Kidney (tissue), 14 donors: ENCODE data around the gene CFB. TPM values are rescaled to one million over a fixed set of nuclear protein-coding genes. Genes with fewer than 3 reads are reported as not detected.

Experiments used
- DNase-seq, 5 donors: peaks; one replicate each; pipeline ENCODE4 v3.0.0-alpha.2; 2013 to 2020
- FAIRE-seq: peaks from 2 replicates; lab custom pipeline; 2012; peaks lifted over from hg19 to GRCh38; lab: Jason Lieb, UNC
- H3K27ac ChIP-seq, 2 donors: one replicate each; pipeline ENCODE4 v1.7.0; 2013; ENCODE audit warnings: low read depth in 2 of 2, low read length in 2 of 2, inconsistent platforms in 1 of 2
- H3K27me3 ChIP-seq: one replicate; pipeline ENCODE4 v1.7.1; 2013; ENCODE audit warnings: low read length, inconsistent platforms; ENCODE audit not compliant: control insufficient read depth, insufficient read depth
- H3K36me3 ChIP-seq, 3 donors: one replicate each; pipeline versions ENCODE4 v1.7.0 to v1.7.1; 2013; ENCODE audit warnings: low read length in 3 of 3, control low read depth in 1 of 3, inconsistent platforms in 1 of 3; ENCODE audit not compliant: insufficient read depth in 3 of 3, control insufficient read depth in 2 of 3
- H3K4me1 ChIP-seq, 3 donors: one replicate each; pipeline versions ENCODE4 v1.7.0 to v1.7.1; 2013; ENCODE audit warnings: low read length in 3 of 3, inconsistent platforms in 1 of 3, low read depth in 1 of 3; ENCODE audit not compliant: control insufficient read depth in 2 of 3, insufficient read depth in 2 of 3
- H3K4me3 ChIP-seq, 3 donors: one replicate each; pipeline versions ENCODE4 v1.7.0 to v1.8.1; 2013; ENCODE audit warnings: low read length in 3 of 3, control low read depth in 1 of 3, inconsistent platforms in 1 of 3
- H3K9ac ChIP-seq, 3 donors: one replicate each; pipeline versions ENCODE4 v1.7.0 to v1.7.1; 2013; ENCODE audit warnings: low read length in 3 of 3, control low read depth in 1 of 3, inconsistent platforms in 1 of 3
- H3K9me3 ChIP-seq, 3 donors: one replicate each; pipeline versions ENCODE4 v1.7.0 to v1.7.1; 2013; ENCODE audit warnings: low read length in 3 of 3, control low read depth in 1 of 3, inconsistent platforms in 1 of 3; ENCODE audit not compliant: control insufficient read depth in 2 of 3, insufficient read depth in 1 of 3
- intact Hi-C: fragments of 100-400 bp; cut with DNase I; formaldehyde crosslinking; loops from one replicate; pipeline ENCODE4 v1.11.1; 2022
- polyA plus RNA-seq: library from polyadenylated mRNA; stranded (reverse); fragments of 350-450 nt; fragmentation: Illumina TruSeq; extraction: RNeasy Lipid Tissue Mini Kit (QIAGEN cat#74804); gene quantifications from one replicate; pipeline ENCODE4 v1.2.3, GENCODE V29; 2014; ENCODE audit warnings: low read depth, low replicate concordance; ENCODE audit not compliant: insufficient read depth
- total RNA-seq: library from RNA; stranded (reverse); fragmentation: NEBNext Ultra II Directional; extraction: Animal tissue kit (Norgen Biotek cat#: 25700); gene quantifications from one replicate; pipeline ENCODE4 v1.2.1, GENCODE V29; 2021
- TF ChIP-seq, protein P1 (sequence below): IDR thresholded peaks from 3 replicates; pipeline ENCODE4 v1.5.1; 2012; ENCODE audit warnings: mild to moderate bottlenecking, moderate library complexity, borderline replicate concordance; ENCODE audit not compliant: insufficient read depth; ENCODE audit errors: extremely low read depth
- donor health status: control.
- donor health status: control.
- donor health status: control.
- donor health status: control.
- donor health status: control.
- donor health status: DM: yes; HTN: yes; CAD: no.
- donor health status: Normal renal cell carcinoma (clear cell type).

The CFB gene
- total and polyA plus RNA-seq, 2 donors from 2014 or later: 154 to 200 TPM

DNA sequence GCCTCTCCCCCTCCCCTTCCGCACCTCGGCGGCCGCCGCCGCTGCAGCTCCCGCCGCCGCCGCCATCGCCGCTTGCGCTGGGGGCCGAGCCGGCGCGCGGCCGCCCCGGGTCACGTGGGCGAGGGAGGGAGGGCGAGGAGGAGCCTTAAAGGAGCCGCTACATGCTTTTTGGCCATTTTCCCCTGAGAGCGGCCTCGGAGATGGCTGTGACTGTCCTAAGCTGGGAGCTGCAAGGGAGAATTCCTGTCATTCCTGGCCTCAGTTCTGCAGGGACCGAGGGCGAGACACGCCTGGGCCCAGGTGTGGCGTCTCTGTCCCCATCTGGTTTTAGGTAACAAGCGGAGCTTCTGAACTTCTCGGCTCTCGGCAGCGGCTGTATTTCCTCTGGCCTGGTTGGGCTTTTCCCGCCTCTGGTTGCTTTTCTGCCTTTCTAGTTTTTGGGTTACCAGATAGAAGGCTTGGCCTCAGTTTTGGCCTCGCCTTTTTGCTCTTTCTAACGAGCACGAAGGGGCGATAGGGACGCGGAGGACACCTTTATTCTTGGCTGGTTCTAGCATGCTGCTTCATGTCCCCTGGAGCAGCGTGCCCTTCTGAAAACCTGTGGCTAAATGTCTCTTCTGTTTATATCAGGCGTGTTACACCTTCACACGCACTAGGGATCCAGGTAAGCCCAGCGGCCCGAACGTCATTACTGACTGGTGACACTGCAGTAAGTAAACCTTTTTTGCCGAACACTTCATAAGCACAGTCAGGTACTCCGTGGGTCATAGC, 48.1 kb upstream of the CFB start, which contains the start of gene EHMT2:
Gene EHMT2 (minus strand): TSS at position 87 of the 771 bp plus-strand sequence. CDS start 21 bp downstream, at position 66.
- TF ChIP-seq, protein P1, sequence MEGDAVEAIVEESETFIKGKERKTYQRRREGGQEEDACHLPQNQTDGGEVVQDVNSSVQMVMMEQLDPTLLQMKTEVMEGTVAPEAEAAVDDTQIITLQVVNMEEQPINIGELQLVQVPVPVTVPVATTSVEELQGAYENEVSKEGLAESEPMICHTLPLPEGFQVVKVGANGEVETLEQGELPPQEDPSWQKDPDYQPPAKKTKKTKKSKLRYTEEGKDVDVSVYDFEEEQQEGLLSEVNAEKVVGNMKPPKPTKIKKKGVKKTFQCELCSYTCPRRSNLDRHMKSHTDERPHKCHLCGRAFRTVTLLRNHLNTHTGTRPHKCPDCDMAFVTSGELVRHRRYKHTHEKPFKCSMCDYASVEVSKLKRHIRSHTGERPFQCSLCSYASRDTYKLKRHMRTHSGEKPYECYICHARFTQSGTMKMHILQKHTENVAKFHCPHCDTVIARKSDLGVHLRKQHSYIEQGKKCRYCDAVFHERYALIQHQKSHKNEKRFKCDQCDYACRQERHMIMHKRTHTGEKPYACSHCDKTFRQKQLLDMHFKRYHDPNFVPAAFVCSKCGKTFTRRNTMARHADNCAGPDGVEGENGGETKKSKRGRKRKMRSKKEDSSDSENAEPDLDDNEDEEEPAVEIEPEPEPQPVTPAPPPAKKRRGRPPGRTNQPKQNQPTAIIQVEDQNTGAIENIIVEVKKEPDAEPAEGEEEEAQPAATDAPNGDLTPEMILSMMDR: peak; percentile 19
- H3K36me3 ChIP-seq: peaks cover 0 to 8% (median 2%) of the 10 kb centered on the region in 3 donors
- H3K27ac ChIP-seq: peak within 1 kb of the TSS; percentile 72 to 77
- H3K4me1 ChIP-seq: peaks cover 4 to 18% (median 10%) of the 10 kb centered on the region in 3 donors
- intact Hi-C loops: no loop called here
- no peak for FAIRE-seq
- peak within 1 kb of the TSS; percentile 81 to 94 (median 85) for H3K9ac ChIP-seq
- DNase-seq: peak; percentile 55 to 95 (median 93)
- H3K27me3 ChIP-seq: no peaks in the 10 kb centered on the region
- H3K9me3 ChIP-seq: no peaks in the 10 kb centered on the region
- H3K4me3 ChIP-seq: peak within 1 kb of the TSS; percentile 92 to 97 (median 94)

DNA sequence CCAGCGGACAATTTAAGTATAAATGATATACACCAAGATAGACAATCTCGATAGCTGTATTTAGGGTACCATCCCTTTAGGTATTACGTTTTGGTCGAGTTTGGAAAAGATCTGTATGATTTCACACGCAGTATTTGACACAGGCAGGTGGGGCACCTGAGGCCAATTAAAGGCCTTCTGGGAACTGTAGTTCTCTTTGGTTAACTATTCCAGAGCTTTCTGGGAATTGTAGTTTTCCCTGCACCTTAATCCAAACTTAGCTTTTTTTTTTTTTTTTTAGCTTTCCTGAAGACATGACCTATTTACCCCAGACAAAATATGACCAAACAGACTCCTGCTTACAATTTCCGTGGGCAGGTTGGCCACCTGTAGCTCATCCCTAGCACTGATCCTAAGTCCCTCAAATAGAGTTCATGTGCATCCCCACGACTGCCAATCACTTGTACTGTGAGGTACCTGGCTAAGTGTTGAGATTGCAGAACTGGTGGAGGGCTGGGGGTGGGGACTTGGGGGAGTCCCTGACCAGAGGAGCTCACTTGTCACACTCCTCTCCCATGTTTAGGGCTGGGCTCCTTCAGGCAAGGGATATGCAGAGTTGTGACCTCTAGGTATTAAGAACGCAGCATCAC, 47.4 kb upstream of the CFB start:
- intact Hi-C loops: no loop called here
- peaks cover 4 to 19% (median 13%) of the 10 kb centered on the region in 3 donors for H3K4me1 ChIP-seq
- peaks cover 0 to 2% (median under 1%) of the 10 kb centered on the region in 3 donors for H3K36me3 ChIP-seq
- peak overlapping the region; percentile 92 to 97 (median 94) for H3K4me3 ChIP-seq
- DNase-seq (peak in 3 of 5 donors; percentile 65 to 71 (median 70)), FAIRE-seq (no peak)
- peak overlapping the region; percentile 72 to 77 for H3K27ac ChIP-seq
- H3K9ac ChIP-seq: peak overlapping the region; percentile 81 to 94 (median 85)
- H3K9me3 ChIP-seq: no peaks in the 10 kb centered on the region
- TF ChIP-seq, protein P1: no peak
- no peaks in the 10 kb centered on the region for H3K27me3 ChIP-seq

DNA sequence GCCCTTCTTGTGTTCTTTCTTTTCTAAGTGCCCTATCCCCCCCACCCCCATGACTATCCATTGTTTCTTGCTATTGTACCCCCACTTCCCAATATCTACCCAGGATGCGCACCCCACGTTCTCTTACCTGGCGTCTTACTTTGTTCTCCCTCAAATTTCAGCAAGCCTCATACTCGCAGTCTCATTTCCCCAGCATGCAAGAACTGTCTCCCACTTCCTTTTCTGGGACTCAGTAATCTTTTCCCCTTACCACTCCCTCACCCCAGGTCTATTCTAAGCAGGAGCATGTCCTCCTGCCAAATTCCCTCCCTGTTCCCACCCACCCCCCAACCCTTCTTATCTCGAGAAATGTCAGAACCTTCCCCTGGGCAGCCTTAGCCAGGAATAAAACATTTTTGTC, 46.7 kb upstream of the CFB start:
- FAIRE-seq (no peak), DNase-seq (no peak)
- H3K27me3 ChIP-seq: no peaks in the 10 kb centered on the region
- intact Hi-C loops: no loop called here
- peaks cover 0 to 2% (median 0%) of the 10 kb centered on the region in 3 donors for H3K36me3 ChIP-seq
- no peaks in the 10 kb centered on the region for H3K9me3 ChIP-seq
- peaks cover 4 to 19% (median 13%) of the 10 kb centered on the region in 3 donors for H3K4me1 ChIP-seq
- TF ChIP-seq, protein P1: no peak
- H3K4me3 ChIP-seq: no peak overlapping the region
- H3K27ac ChIP-seq: no peak overlapping the region
- no peak overlapping the region for H3K9ac ChIP-seq
